ENCODE measurements around the gene TNFRSF8. TPM values are rescaled to one million over a fixed set of nuclear protein-coding genes. Genes with fewer than 3 reads are reported as not detected.

Gene TNFRSF8
- total RNA-seq, 2 experiments from 2014 or later: 1.3 to 1.4 TPM

DNA sequence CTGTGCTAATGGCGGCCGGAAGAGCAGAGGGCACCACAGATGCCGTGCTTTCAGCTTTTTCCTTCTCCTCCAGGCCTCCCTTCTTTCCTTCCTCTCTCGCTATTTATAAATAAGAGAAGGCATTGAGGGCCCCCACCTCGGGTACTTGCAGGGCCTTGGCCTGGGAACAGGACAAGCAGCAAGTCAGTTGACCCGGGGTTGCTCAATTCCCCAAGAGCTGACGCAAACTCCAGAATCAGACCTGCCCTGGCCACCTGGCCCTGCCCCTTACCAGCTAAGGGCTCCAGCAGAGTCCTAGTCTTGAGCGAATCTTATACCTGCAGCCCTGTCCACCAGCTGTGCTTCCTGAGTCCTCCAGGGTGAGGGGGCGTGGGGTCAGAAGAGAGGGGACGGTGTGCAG lies 117.2 kb downstream of the TNFRSF8 start:
- CTCF ChIA-PET: interaction anchor here (1.4 kb wide), 1 partner anchor 56 kb away, joined by 4 read pairs; no protein-coding TSS in a partner anchor
- POLR2A ChIA-PET: no interaction called here

DNA sequence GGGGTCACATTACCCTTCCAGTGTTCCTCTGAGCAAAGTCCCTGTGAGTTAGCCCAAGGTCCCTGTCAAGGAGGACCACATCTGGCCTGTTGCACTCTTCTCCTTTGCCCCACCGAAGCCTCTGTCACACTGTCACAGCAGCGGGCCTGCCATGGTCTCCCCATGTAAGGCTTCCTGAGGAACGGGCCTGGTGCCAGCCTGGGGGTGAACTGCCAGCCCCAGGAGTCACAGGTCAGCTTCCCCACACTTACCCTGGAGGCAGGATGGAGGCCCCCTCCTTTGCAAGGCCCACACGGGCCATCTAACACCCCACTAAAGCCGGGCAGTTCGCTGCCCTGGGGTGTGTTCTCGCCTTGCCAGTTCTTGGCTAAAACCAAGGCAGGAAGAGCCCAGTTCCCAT lies 117.8 kb downstream of the TNFRSF8 start:
- CTCF ChIA-PET: interaction anchor here (1.4 kb wide), 1 partner anchor 57 kb away, joined by 4 read pairs; no protein-coding TSS in a partner anchor
- POLR2A ChIA-PET: no interaction called here

DNA sequence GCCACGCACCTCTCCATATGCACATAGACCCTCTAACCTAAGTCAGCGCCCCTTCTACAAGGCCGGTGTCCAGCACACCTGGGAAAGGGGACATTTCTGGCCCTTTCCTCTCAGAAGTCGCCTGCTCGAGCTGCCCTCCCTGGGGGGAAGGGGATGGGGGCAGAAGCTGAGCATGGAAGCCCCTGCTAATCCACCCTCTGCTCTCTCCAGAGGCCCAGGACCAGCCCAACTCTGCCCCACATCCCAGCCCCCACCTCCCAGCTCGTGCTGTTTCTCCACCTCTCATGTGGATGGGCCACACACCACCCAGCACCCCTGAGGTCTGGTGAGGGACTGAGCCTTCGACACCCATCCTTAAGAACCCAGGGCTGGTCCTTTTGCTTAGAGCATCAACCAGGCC lies 118.5 kb downstream of the TNFRSF8 start:
- ChIA-PET POLR2A (no interaction called here), CTCF (interaction anchor here (1.2 to 1.3 kb wide), 3 partner anchors 10 to 57 kb away, joined by 3 to 7 read pairs (median 5); no protein-coding TSS in a partner anchor)

DNA sequence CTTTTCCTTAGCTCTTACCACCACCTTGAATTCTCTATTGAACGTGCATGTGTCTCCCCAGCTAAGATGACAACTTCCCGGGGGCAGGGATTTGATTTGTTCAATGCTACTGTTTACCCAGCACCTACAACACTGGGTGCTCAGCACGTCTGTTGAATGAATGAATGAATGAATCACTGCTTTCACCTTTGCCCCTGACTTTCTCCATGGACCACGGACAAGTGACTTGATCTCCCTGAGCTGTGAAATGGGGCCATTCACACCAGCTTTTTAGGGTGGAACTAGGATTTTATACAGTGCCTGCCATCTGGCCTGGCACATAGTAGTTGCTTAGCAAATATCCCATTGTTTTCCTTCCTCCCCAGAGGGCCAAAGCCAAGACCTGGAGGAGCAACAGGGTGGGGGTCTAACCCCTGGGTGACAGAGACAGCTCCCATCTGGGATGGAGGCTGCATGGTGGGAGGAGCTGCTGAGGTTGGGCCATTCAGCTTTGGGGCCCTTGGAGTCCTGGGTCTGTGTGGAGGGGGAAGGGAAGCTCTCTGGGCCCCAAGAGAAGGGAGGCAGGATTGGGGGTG lies 119.4 kb downstream of the TNFRSF8 start:
- CTCF ChIA-PET: interaction anchor here (1.0 to 1.3 kb wide), 5 partner anchors 11 to 58 kb away, joined by 3 to 7 read pairs (median 3); no protein-coding TSS in a partner anchor
- POLR2A ChIA-PET: interaction anchor here (0.7 kb wide), 1 partner anchor 13 kb away, joined by 3 read pairs; no protein-coding TSS in a partner anchor

DNA sequence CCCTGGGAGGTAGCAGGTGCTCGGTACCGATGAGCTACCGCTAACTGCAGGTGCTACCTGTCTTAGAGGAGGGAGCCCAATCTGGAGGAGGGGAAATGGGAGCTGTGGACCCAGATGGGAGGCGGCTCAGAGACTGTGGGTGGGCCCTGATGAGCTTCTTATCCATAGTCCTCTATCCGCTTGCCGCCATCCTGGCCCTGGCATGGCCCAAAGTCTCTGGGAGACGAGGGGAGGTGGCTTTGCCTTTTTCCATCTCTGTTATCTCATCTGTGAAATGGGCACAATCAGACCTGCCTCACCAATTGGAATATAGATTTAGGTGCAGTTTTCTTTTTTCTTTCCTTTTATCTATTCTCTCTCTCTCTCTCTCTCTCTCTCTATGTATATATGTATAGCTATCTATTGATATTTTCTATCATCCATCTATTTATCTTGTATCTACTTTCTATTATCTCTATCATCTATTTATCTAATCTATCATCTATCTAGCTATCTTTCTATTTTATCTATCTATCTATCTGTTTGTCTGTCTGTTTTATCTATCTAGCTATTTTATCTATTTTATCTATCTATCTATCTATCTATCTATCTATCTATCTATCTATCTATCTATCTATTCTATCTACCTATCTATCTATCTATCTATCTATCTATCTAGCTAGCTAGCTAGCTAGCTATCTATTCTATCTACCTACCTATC lies 120.1 kb downstream of the TNFRSF8 start:
- POLR2A ChIA-PET: interaction anchor here (0.7 kb wide), 1 partner anchor 294 kb away, joined by 3 read pairs; no protein-coding TSS in a partner anchor
- CTCF ChIA-PET: interaction anchor here (1.0 kb wide), 2 partner anchors 22 to 34 kb away, joined by 3 read pairs; no protein-coding TSS in a partner anchor

DNA sequence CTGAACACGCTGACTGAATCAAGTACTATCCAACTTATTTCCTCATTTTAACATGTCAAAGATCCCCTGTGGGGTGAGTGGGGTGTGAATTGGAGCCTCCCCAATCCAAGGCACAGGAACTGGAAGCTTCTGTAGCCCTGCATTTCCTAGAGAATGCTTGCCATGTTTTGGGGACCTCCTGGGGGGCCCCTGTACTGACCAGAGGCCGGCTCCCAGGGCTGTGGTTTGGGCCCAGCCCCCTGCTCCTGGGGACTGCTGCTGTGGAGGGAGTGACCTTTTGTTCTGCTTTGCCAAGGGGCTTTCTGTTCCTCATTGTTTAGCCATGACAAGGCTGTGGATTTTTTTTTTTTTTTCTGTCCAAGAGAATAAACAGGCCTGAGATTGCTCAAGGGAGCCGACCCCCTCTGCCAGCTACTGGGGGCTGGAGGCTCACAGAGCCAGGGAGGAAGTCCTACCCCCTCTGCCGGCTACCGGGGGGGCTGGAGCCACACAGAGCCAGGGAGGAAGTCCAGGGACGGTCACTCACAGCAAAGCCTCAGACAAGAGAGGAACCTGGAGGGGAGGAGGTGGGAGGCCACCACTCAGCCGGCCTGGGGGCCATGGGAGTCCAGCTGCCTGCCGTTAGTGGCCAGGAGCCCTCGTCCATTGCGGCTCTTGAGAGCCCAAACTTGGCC lies 121.0 kb downstream of the TNFRSF8 start:
- ChIA-PET POLR2A (interaction anchor here (0.7 kb wide), 1 partner anchor 293 kb away, joined by 3 read pairs; no protein-coding TSS in a partner anchor), CTCF (no interaction called here)

DNA sequence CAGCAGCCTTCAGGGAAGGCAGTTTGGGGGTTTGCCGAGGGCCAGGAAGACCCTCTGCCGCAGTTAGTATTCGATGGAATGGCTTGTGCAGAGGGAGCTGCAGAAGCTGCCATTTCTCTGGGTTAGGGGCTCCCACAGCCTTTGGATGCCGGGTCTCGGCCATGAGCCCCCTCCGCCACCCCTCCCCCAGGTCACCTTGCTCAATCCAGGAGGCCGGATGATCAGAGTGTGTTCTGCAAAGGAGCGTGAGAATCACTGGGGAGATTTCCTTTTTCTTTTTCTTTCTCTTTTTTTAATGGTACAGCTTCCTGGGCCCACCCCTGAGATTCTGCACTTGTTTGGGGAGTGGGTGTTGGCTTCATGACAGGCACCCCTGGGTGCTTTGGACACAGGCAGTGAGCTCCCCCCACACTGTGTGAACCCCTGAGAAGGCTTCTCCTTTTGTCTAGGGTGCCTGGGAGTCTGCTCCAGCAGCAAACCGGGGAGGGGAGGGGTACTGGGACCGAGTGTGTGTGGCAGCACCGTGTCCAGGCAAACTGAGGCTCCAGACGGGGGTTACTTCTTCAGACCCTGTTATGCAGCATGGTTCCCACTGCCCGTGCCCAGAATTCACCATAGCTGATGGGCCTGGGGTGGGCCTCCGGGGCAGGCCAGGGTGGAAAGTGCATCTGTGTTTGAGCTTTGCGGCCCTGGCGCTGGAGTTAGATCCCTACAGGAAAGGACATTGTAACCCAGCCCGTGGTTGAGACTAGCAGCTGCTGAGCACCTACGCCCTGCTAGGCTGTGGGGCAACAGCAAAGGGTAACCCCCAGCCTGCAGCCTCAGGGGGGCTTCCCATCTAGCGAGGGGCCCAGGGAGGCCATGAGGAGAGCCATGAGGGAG lies 122.2 kb downstream of the TNFRSF8 start:
- ChIA-PET POLR2A (no interaction called here), CTCF (interaction anchor here (2.1 kb wide), 1 partner anchor 61 kb away, joined by 7 read pairs; no protein-coding TSS in a partner anchor)

DNA sequence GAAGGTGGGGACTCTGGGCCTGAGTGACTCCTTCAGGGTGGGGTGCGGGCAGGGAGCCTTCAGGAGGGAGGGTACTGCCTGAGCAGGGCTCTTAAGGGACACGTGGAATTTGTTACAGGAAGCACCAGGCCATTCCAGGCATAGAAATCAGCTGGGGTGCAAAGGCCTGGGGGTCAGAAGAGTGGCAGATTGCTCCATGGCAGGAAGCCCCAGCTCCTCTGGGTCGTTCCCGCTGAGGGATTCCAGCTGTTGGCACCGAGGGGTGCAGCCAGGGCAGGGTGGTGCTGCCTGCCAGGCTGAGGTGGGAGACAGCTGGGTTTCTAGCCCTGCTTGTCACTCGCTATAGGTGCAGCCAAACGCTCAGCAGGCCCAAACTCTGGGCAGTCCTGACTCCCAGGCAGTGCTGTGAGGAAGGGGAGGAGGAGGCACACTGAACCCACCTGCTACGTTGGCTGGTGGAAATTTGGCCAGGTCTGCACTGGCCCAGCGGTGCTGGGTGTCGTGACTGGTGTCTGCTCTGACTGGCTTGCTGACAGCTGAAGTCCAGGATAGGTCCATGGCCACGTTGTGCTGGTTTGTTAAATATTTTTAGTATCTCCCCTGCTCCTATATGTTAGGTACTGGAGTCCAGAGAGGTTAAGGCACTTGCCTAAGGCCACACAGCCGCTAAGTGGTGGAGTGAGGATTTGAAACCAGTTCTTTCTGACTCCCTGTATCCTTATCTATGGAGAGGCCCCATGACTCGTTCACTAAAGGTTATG lies 123.0 kb downstream of the TNFRSF8 start:
- POLR2A ChIA-PET: interaction anchor here (1.4 kb wide), 1 partner anchor 8 kb away, joined by 4 read pairs; no protein-coding TSS in a partner anchor

DNA sequence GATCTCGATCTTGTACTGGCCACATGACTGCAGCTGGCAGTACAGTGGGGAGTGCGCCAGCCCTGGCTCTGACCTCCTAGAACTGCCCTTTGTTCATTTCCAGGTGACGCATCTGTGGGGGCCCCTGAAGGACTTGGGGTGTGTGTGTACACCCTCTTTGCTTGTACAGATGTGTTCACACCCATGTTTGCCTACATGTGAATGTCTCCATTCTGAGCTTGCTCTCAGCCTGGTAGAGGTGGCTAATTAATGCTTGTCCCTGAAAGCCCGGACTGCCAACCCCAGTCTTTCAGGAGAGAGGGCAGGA lies 123.5 kb downstream of the TNFRSF8 start:
- POLR2A ChIA-PET: interaction anchor here (1.4 kb wide), 1 partner anchor 9 kb away, joined by 4 read pairs; no protein-coding TSS in a partner anchor

More for the DNA sequence above, 123.0 kb downstream of the TNFRSF8 start:
- CTCF ChIA-PET: interaction anchor here (2.1 kb wide), 1 partner anchor 61 kb away, joined by 7 read pairs; no protein-coding TSS in a partner anchor

DNA sequence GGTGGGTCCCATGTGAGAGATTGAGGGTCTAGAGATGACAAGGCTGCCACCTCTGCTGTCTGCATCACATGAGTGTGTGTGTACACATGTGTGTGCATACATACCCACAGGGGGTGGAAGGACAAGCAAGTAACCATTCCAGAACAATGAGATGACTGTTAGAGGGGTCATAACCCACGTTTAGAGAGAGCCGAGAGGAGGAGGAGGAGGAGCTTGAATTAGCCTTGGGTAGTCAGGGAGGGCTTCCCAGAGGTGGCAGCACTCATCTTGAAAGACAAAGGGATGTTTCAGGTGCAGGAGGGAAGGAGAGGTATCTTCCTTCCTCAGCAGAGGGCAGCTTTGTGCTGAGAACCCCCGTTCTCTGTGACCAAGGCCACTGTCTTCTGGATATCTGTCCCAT lies 125.0 kb downstream of the TNFRSF8 start:
- POLR2A ChIA-PET: no interaction called here
- CTCF ChIA-PET: interaction anchor here (1.1 to 1.2 kb wide), 3 partner anchors 9 to 63 kb away, joined by 3 to 4 read pairs (median 3); no protein-coding TSS in a partner anchor

More for the DNA sequence above, 123.5 kb downstream of the TNFRSF8 start:
- CTCF ChIA-PET: interaction anchor here (0.5 to 2.1 kb wide), 2 partner anchors 62 to 402 kb away, joined by 3 to 7 read pairs; no protein-coding TSS in a partner anchor

DNA sequence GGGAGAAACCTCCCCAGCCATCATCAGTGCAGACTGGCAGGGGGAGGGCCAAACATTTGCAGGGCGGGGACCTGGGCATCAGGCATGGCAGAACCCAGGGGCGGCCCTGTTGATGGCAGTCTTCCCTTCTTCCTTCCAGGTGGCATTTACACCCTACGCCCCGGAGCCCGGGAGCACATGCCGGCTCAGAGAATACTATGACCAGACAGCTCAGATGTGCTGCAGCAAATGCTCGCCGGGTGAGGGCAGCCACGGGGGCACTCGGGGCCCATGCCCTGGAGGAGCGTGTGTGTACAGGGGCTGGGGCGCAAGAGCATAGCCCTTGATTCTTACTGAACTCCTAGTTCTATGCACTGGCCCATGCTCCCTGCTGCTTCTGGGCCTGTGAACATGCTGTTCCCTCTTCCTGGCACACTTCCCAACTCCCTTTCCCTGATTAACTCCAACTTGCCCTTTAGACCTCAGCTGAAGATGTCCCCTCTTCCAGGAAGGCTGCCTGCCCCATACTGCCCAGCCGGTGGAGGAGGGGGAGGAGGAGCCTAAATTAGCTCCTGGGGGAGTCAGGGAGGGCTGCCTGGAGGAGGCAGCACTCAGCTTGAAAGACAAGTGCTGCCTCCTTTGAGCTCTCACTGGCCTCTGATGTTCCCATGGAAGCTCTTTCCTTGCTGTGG lies 125.7 kb downstream of the TNFRSF8 start:
- ChIA-PET POLR2A (no interaction called here), CTCF (interaction anchor here (1.2 to 2.4 kb wide), 2 partner anchors 10 to 64 kb away, joined by 3 to 8 read pairs; no protein-coding TSS in a partner anchor)

DNA sequence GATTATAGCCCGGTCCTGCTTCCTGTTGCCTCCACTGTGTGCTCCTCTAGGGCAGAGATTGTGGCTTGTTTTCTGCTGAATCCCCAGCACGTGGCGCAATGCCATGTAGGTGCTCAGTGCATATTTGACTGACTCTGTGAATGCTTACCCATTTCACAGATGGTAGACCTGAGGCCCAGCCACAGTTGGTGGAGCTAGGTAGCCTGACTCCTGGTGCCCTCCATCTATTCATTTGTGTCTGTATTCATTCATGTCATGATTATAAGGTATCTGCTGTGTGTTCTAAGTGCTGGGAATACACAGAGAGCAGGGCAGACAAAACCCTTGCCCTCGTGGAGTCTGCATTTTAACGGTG lies 126.2 kb downstream of the TNFRSF8 start:
- POLR2A ChIA-PET: no interaction called here
- CTCF ChIA-PET: interaction anchor here (1.2 to 2.4 kb wide), 2 partner anchors 11 to 65 kb away, joined by 3 to 8 read pairs; no protein-coding TSS in a partner anchor

DNA sequence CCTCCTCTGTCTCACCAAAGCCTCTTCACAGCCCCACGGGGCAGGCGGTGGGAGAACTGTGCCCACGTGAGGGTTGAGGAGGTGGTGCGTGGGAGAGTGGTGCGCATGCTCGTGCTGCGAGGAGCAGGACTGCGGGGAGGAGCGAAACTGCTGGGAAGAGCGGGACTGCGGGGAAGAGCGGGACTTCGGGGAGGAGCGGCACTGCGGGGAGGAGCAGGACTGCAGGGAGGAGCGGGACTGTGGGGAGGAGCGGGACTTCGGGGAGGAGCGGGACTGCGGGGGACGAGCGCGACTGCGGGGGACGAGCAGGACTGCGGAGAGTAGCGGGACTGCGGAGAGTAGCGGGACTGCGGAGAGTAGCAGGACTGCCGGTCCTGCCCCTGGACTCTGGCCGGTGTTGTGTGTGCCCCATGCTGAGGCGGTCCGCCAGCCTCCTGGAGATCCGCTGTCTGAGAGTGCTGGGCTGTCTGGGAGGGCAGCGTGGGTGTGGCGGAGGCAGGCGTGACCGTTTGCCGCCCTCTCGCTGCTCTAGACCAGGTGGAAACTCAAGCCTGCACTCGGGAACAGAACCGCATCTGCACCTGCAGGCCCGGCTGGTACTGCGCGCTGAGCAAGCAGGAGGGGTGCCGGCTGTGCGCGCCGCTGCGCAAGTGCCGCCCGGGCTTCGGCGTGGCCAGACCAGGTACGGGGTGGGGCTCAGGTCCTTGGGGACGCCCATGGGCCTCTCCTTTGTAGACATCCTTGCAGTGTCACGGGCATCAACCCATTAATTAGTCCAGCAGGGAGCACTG lies 128.3 kb downstream of the TNFRSF8 start:
- POLR2A ChIA-PET: interaction anchor here (0.6 to 0.8 kb wide), 2 partner anchors 12 to 206 kb away, joined by 3 to 7 read pairs; no protein-coding TSS in a partner anchor
- CTCF ChIA-PET: interaction anchor here (0.9 to 2.4 kb wide), 3 partner anchors 13 to 67 kb away, joined by 3 to 8 read pairs (median 4); no protein-coding TSS in a partner anchor
